HG03558 (cell line): Measurements from ENCODE around the gene ZFHX3.

ENCODE experiments used
- ATAC-seq: cut with Tn5 transposase; IDR thresholded peaks from one replicate; pipeline ENCODE4 v1.9.1; 2021; ENCODE audit warnings: moderate number of reproducible peaks; ENCODE audit not compliant: unreplicated experiment; ENCODE audit errors: extremely low read depth

ZFHX3 gene

GRCh38 chr16:73068541-73069401 lies 20.8 kb upstream of the ZFHX3 start:
- no peak for ATAC-seq

DNA sequence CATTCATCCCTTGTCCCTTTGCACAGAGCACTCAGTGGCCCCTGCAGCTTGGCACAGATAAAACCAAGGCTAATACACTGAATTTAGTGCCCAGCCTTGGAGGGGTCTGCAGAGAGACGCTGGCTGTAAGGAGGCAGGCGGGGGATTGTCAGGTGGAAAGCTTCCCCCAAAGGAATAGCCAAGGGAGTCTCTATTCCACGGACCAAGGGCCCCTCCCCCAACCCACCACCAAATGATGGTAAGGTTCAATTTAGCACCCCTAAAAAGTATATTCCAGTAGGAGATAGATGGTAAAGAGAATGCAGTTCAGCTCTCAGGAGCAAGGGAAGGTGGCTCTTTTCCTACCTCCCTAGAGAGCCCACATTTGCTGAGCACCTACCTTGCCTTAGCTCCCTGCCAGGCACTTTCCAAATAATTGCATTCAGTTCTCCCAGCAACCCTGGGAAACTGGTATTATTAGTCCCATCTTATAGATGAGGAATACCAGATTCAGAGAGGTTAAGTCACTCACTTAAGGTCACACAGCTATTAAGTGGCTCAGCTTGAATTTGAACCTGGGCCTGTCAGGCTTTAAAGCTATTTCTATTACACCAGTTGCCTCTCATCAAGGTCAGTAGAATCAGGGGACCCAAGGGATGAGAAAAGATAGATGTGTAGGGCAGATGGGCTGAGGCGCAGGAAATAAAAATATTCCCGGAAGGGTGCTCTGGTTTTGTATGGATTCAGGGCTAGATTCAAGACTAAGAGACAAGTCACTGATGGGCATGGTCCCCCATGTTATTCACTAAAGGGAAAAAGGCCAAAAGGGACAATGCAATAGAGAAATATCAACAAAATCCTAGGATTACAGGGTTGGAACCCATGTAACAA lies 20.0 kb upstream of the ZFHX3 start:
- ATAC-seq = no peak

GRCh38 chr16:73066927-73067670 lies 19.2 kb upstream of the ZFHX3 start:
- no peak for ATAC-seq

GRCh38 chr16:73066331-73066926 lies 18.5 kb upstream of the ZFHX3 start:
- ATAC-seq = no peak

- ATAC-seq = no peak
These were observed 17.9 kb upstream of the ZFHX3 start for GRCh38 chr16:73065632-73066330.

GRCh38 chr16:73064994-73065545 lies 17.1 kb upstream of the ZFHX3 start:
- no peak for ATAC-seq

- ATAC-seq = no peak
These were observed 16.5 kb upstream of the ZFHX3 start for GRCh38 chr16:73064212-73064993.

DNA sequence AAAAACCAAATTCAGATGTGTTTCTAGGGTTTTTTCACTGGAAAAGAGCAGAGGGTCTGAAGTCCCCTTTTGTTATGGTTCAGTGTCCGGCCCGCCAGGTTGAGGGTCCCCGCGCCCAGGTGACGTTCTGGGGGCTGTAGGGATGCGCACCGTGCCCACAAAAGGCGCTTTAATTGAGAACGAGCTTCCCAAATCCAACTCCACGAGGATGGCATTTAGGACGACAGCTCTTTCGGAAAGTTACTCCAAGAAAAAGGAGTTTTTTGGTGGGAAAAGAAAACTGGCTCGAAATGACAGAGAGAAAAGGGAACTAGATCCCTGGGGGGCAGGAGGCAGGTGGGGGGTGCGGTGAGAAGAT lies 15.9 kb upstream of the ZFHX3 start:
- ATAC-seq = no peak

GRCh38 chr16:73062743-73063733 lies 15.1 kb upstream of the ZFHX3 start:
- ATAC-seq = no peak

- no peak for ATAC-seq
These were observed 14.2 kb upstream of the ZFHX3 start for GRCh38 chr16:73062001-73062616.

DNA sequence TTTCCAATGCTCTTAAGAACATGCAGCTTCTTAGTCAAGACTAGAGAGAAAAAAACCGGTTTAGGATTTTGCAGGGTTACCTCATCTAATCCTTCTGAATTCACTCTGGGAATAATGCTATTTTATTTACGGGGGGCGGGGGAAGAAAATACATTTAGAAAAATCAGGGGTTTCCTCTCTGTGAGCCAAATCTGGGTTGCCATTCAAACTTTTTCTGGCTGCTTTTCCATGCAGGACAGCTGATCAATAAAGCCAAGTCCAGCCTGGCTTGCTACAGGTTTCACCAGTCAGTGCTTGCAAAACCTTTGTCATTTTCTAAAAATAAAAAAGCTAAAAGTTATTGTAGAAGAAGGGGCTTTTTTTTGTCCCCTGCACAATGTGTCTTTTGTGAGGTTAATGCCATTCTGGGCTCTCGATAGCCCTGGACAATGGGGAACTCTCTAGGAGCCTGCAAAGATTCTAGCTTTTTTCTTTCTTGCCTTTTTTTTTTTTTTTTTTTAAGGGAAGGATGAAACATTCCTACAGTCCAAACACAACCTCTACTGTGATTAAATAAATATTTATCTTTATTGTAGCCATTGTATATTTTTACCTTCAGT lies 13.1 kb upstream of the ZFHX3 start:
- ATAC-seq = no peak

DNA sequence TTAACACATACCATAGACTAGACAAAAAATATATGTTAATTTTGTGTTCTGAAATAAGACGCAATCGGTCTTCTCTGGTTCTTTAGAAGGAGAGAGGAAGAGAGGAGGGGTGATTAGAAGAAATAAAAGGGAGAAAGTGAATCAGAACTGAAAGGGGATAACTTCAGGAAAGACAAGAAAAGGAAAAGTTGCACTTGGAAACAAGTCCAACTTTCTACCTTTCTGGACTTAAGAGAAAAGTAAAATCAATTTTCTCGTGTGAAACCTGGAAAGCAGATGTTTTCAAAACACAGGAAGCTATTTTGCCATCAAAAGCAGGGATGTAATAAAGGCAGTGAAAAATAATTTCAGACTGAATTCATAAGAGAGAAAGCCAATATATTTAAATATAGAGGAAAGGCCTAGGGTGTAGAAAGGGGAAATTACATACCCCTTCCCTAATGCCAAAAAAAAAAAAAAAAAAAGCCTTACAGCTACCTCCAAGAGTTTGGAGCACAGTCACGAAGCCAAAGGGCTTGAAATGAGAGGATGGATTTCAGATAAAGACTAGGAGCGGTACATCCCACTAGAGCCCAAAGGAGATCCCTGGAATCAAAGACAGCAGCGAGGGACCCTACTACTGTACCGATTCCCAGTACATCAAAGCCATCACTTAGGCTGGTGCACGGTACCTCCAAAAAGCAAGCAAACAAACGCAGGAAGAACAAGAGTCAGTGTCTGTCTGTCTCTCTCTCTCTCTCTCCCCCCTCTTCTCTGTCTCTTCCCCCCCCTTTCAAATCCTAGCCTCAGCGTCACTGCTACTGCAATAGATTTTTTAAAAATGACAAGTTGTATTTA lies 12.1 kb upstream of the ZFHX3 start:
- no peak for ATAC-seq

DNA sequence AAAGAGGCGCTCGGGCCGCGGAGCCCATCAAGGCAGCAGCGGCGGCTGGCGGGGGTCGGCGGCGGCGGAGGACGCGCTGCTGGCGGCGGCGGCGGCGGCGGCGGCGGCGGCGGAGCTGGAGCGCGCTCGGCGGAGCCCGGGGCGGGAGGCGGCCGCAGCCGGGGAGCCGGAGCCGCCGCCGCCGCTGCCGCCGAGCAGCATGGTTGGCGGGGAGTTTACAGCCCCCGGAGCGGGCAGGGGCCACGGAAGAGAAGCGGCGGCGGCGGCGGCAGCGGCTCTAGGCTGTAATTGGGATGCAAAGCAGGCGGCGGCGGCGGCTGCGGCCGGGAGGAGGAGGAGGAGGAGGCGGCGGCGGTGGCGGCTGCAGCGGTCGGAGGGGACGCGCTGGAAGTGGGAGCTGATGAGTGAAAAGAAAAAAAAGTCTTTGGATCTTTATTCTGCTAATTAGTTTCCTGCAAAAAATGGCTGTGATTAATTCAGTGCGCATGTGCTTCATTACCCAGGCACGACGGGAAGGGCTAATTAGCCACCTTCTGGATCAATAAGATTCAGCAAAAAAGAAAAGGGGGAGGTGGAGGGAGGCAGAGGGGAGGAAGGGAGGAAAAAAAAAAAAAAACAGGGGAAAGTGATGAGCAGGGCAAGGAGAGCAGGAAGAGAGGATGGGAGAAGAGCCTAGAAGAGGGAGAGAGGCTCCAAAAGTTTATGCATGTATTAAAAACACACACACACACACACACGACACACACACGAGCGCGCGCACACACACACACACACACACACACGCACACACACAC lies 10.9 kb upstream of the ZFHX3 start:
- ATAC-seq = no peak

GRCh38 chr16:73058221-73058615 lies 10.3 kb upstream of the ZFHX3 start:
- peak; percentile 55 for ATAC-seq
